CD8-positive, alpha-beta memory T cell (primary cell): Measurements from ENCODE around the gene EZR. TPM values are rescaled to one million over a fixed set of nuclear protein-coding genes. Genes with fewer than 3 reads are reported as not detected.

Source experiments
- CTCF ChIA-PET: fragments of 350-600 bp; sonication (Branson Sonifier 250); formaldehyde crosslinking; loops from one replicate; lab custom pipeline; 2021; ENCODE audit warnings: antibody characterized with exemption; lab: Charles Lee
- POLR2A ChIA-PET: fragments of 350-600 bp; sonication (Branson Sonifier 250); formaldehyde crosslinking; loops from one replicate; lab custom pipeline; 2021; ENCODE audit warnings: antibody characterized with exemption; lab: Charles Lee
- DNase-seq, 5 donors: peaks; one replicate each; pipeline versions ENCODE4 v3.0.0 to v3.0.0-alpha.2; 2020 to 2022; ENCODE audit warnings: mixed read lengths in 1 of 5
- H3K27ac ChIP-seq: one replicate; pipeline ENCODE4 v1.7.0; 2013; ENCODE audit warnings: low read depth, mild to moderate bottlenecking, low read length, moderate library complexity
- H3K27me3 ChIP-seq: 2 replicates; pipeline ENCODE4 v1.7.0; 2013; ENCODE audit warnings: low read length, mild to moderate bottlenecking; ENCODE audit not compliant: insufficient read depth, poor library complexity, severe bottlenecking
- H3K36me3 ChIP-seq: 2 replicates; pipeline ENCODE4 v1.7.0; 2013; ENCODE audit warnings: mild to moderate bottlenecking, low read length, moderate library complexity; ENCODE audit not compliant: insufficient read depth
- H3K4me1 ChIP-seq: 2 replicates; pipeline ENCODE4 v1.7.0; 2013; ENCODE audit warnings: mild to moderate bottlenecking, low read length, moderate library complexity; ENCODE audit not compliant: insufficient read depth
- H3K4me3 ChIP-seq: 2 replicates; pipeline ENCODE4 v1.7.0; 2013; ENCODE audit warnings: mild to moderate bottlenecking, low read length
- H3K9me3 ChIP-seq: 2 replicates; pipeline ENCODE4 v1.7.0; 2013; ENCODE audit warnings: mild to moderate bottlenecking, low read length
- H3K27ac Mint-ChIP-seq, 8 donors: one replicate each; pipeline ENCODE4 v1.8.0; 2020 to 2021; ENCODE audit warnings: mixed read lengths in 8 of 8, mild to moderate bottlenecking in 6 of 8, inconsistent platforms in 3 of 8, moderate library complexity in 3 of 8
- H3K27me3 Mint-ChIP-seq, 2 donors: one replicate each; pipeline ENCODE4 v1.8.0; 2020 to 2021; ENCODE audit warnings: mixed read lengths in 2 of 2, mild to moderate bottlenecking in 1 of 2, moderate library complexity in 1 of 2
- H3K36me3 Mint-ChIP-seq, 3 donors: one replicate each; pipeline ENCODE4 v1.8.0; 2020 to 2021; ENCODE audit warnings: mixed read lengths in 3 of 3, inconsistent platforms in 1 of 3, mild to moderate bottlenecking in 1 of 3
- H3K4me1 Mint-ChIP-seq, 3 donors: one replicate each; pipeline ENCODE4 v1.8.0; 2020 to 2021; ENCODE audit warnings: mixed read lengths in 3 of 3, inconsistent platforms in 1 of 3, mild to moderate bottlenecking in 1 of 3
- H3K4me3 Mint-ChIP-seq, 7 donors: one replicate each; pipeline ENCODE4 v1.8.0; 2020 to 2021; ENCODE audit warnings: mixed read lengths in 7 of 7, mild to moderate bottlenecking in 6 of 7, moderate library complexity in 4 of 7, inconsistent platforms in 2 of 7
- H3K9me3 Mint-ChIP-seq, 5 donors: one replicate each; pipeline ENCODE4 v1.8.0; 2020 to 2022; ENCODE audit warnings: mixed read lengths in 5 of 5, mild to moderate bottlenecking in 3 of 5, moderate library complexity in 2 of 5, inconsistent platforms in 1 of 5
- polyA plus RNA-seq: library from polyadenylated mRNA; unstranded; fragments of 300-500 nt; fragmentation: Illumina TruSeq; gene quantifications from one replicate; pipeline ENCODE4 v1.2.3, GENCODE V29; 2021
- total RNA-seq, 2 experiments: library from RNA; stranded (reverse); gene quantifications; one replicate each; pipeline ENCODE4 v1.2.3, GENCODE V29; 2021

The EZR gene
- total and polyA plus RNA-seq, 3 experiments from 2014 or later, result 296 to 325 (median 299) TPM

- Mint-ChIP-seq H3K27me3 (no peaks in the 10 kb centered on the region), H3K27ac (peak overlapping the region in 1 of 8 donors; percentile 65), H3K4me3 (no peak overlapping the region), H3K9me3 (peaks cover 0 to 10% (median 7%) of the 10 kb centered on the region in 5 donors), H3K4me1 (no peaks in the 10 kb centered on the region), H3K36me3 (peaks cover 42 to 78% (median 51%) of the 10 kb centered on the region in 3 donors)
- H3K36me3 ChIP-seq, result peaks cover 20% of the 10 kb centered on the region
- POLR2A ChIA-PET, result no interaction called here
- no peak overlapping the region for H3K4me3 ChIP-seq
- no peaks in the 10 kb centered on the region for H3K4me1 ChIP-seq
- no peaks in the 10 kb centered on the region for H3K27me3 ChIP-seq
- CTCF ChIA-PET, result interaction anchor here (0.6 kb wide), 1 partner anchor 141 kb away, joined by 3 read pairs; no protein-coding TSS in a partner anchor
- no peak for DNase-seq
- no peak overlapping the region for H3K27ac ChIP-seq
- peaks cover 3% of the 10 kb centered on the region for H3K9me3 ChIP-seq
Observed at GRCh38 chr6:158729906-158730540, 89.1 kb downstream of the EZR start.

- no peak for DNase-seq
- Mint-ChIP-seq H3K27ac (peak overlapping the region in 2 of 8 donors; percentile 8 to 51), H3K9me3 (no peaks in the 10 kb centered on the region), H3K27me3 (no peaks in the 10 kb centered on the region), H3K4me3 (no peak overlapping the region), H3K4me1 (peaks cover 18 to 26% (median 22%) of the 10 kb centered on the region in 3 donors), H3K36me3 (peaks cover 31 to 57% (median 34%) of the 10 kb centered on the region in 3 donors)
- CTCF ChIA-PET, result no interaction called here
- H3K36me3 ChIP-seq, result peaks cover 15% of the 10 kb centered on the region
- no peaks in the 10 kb centered on the region for H3K9me3 ChIP-seq
- no peak overlapping the region for H3K27ac ChIP-seq
- peaks cover 16% of the 10 kb centered on the region for H3K4me1 ChIP-seq
- no peaks in the 10 kb centered on the region for H3K27me3 ChIP-seq
- POLR2A ChIA-PET, result no interaction called here
- H3K4me3 ChIP-seq, result no peak overlapping the region
Observed at GRCh38 chr6:158725704-158726103, 93.5 kb downstream of the EZR start.

GRCh38 chr6:158722176-158722729 is 96.9 kb downstream of the EZR start:
- H3K27ac Mint-ChIP-seq, result peak overlapping the region in 4 of 8 donors; percentile 5 to 92 (median 47)
- peak overlapping the region in 4 of 7 donors; percentile 20 to 54 (median 30) for H3K4me3 Mint-ChIP-seq
- Histone ChIP-seq H3K27ac (no peak overlapping the region), H3K27me3 (no peaks in the 10 kb centered on the region), H3K4me1 (peaks cover 51% of the 10 kb centered on the region), H3K9me3 (no peaks in the 10 kb centered on the region), H3K4me3 (no peak overlapping the region), H3K36me3 (peaks cover 8% of the 10 kb centered on the region)
- DNase-seq, result no peak
- peaks cover 49 to 59% (median 56%) of the 10 kb centered on the region in 3 donors for H3K4me1 Mint-ChIP-seq
- no peaks in the 10 kb centered on the region for H3K9me3 Mint-ChIP-seq
- ChIA-PET CTCF (interaction anchor here (0.6 to 1.8 kb wide), 4 partner anchors 15 to 67 kb away, joined by 3 to 7 read pairs (median 4); no protein-coding TSS in a partner anchor), POLR2A (interaction anchor here (0.7 to 1.1 kb wide), 3 partner anchors 40 to 147 kb away, joined by 3 to 6 read pairs (median 3); no protein-coding TSS in a partner anchor)
- H3K36me3 Mint-ChIP-seq, result peaks cover 18 to 55% (median 21%) of the 10 kb centered on the region in 3 donors
- no peaks in the 10 kb centered on the region for H3K27me3 Mint-ChIP-seq

GRCh38 chr6:158718461-158719046 is 100.6 kb downstream of the EZR start:
- Mint-ChIP-seq H3K27me3 (no peaks in the 10 kb centered on the region), H3K4me1 (peaks cover 67 to 84% (median 78%) of the 10 kb centered on the region in 3 donors), H3K36me3 (peaks cover 0 to 49% (median 8%) of the 10 kb centered on the region in 3 donors), H3K4me3 (peak overlapping the region; percentile 55 to 88 (median 79)), H3K27ac (peak overlapping the region; percentile 90 to 99 (median 98)), H3K9me3 (no peaks in the 10 kb centered on the region)
- peak overlapping the region; percentile 57 for H3K27ac ChIP-seq
- CTCF ChIA-PET, result interaction anchor here (0.5 to 3.4 kb wide), 6 partner anchors 9 to 145 kb away, joined by 3 to 16 read pairs (median 4); no protein-coding TSS in a partner anchor
- no peak for DNase-seq
- no peak overlapping the region for H3K4me3 ChIP-seq
- peaks cover 65% of the 10 kb centered on the region for H3K4me1 ChIP-seq
- H3K9me3 ChIP-seq, result no peaks in the 10 kb centered on the region
- H3K27me3 ChIP-seq, result no peaks in the 10 kb centered on the region
- POLR2A ChIA-PET, result interaction anchor here (0.5 to 1.0 kb wide), 2 partner anchors 27 to 151 kb away, joined by 4 read pairs; no protein-coding TSS in a partner anchor
- H3K36me3 ChIP-seq, result peaks cover 9% of the 10 kb centered on the region

GRCh38 chr6:158717341-158718330 is 101.5 kb downstream of the EZR start:
- peaks cover 0 to 2% of the 10 kb centered on the region in 2 donors for H3K27me3 Mint-ChIP-seq
- CTCF ChIA-PET, result interaction anchor here (0.8 to 3.4 kb wide), 6 partner anchors 11 to 146 kb away, joined by 3 to 16 read pairs (median 4); no protein-coding TSS in a partner anchor
- Histone ChIP-seq H3K36me3 (peaks cover 9% of the 10 kb centered on the region), H3K27ac (peak overlapping the region; percentile 57), H3K27me3 (no peaks in the 10 kb centered on the region), H3K9me3 (no peaks in the 10 kb centered on the region), H3K4me1 (peaks cover 65% of the 10 kb centered on the region), H3K4me3 (peak overlapping the region; percentile 35)
- no peaks in the 10 kb centered on the region for H3K9me3 Mint-ChIP-seq
- peak overlapping the region; percentile 75 to 88 (median 79) for H3K4me3 Mint-ChIP-seq
- peak in 4 of 5 donors; percentile 14 to 62 (median 26) for DNase-seq
- H3K36me3 Mint-ChIP-seq, result peaks cover 0 to 54% (median 10%) of the 10 kb centered on the region in 3 donors
- POLR2A ChIA-PET, result interaction anchor here (0.5 to 1.0 kb wide), 2 partner anchors 26 to 152 kb away, joined by 4 read pairs; no protein-coding TSS in a partner anchor
- peak overlapping the region; percentile 90 to 99 (median 98) for H3K27ac Mint-ChIP-seq
- H3K4me1 Mint-ChIP-seq, result peaks cover 71 to 91% (median 84%) of the 10 kb centered on the region in 3 donors

Other genes starting within 250 kb of the EZR start
- gene DYNLT1, start 174.6 kb downstream of the EZR start, total RNA-seq, result 100 to 1,000 TPM in 1 of 2 experiments, 10 to 100 TPM in 1; 94.8 to 103 TPM
- gene DYNLT1, start 174.6 kb downstream of the EZR start, polyA plus RNA-seq, result 83.2 TPM
- 100 to 1,000 TPM in 1 of 2 experiments, 10 to 100 TPM in 1; 96.6 to 102 TPM for gene SYTL3, start 169.3 kb downstream of the EZR start, total RNA-seq
- gene SYTL3, start 169.3 kb downstream of the EZR start, polyA plus RNA-seq, result 19.5 TPM
- gene RSPH3, start 180.8 kb upstream of the EZR start, total RNA-seq, result 1 to 10 TPM; 4.2 to 4.4 TPM
- gene RSPH3, start 180.8 kb upstream of the EZR start, polyA plus RNA-seq, result 3.3 TPM
- gene TAGAP, start 225.6 kb upstream of the EZR start, total RNA-seq, result 100 to 1,000 TPM; 140 to 145 TPM
- 193 TPM for gene TAGAP, start 225.6 kb upstream of the EZR start, polyA plus RNA-seq